T-helper 1 cell treated with Interleukin-12 subunit alpha and Interleukin-12 subunit beta and Interleukin-4 antibody, amounts not matched to agents 30 ng/mL and 1 ng/mL, for 36 hours (primary cell): ENCODE measurements around the gene SAPCD1. TPM values are rescaled to one million over a fixed set of nuclear protein-coding genes. Genes with fewer than 3 reads are reported as not detected.

Experiments
- intact Hi-C: fragments of 100-400 bp; cut with micrococcal nuclease; formaldehyde crosslinking; loops from one replicate; pipeline ENCODE4 v1.15.1; 2024
- total RNA-seq: library from RNA; stranded (reverse); gene quantifications from 2 replicates; pipeline ENCODE4 v1.2.3, GENCODE V29; 2022

Gene SAPCD1
- total RNA-seq, 1 donor from 2014 or later: 12.2 TPM

- intact Hi-C loops: no loop called here
Measured at GRCh38 chr6:31776485-31776988, 14.1 kb downstream of the SAPCD1 start.

GRCh38 chr6:31776989-31777666 is 14.7 kb downstream of the SAPCD1 start, which contains the start of gene VWA7:
Gene VWA7, minus strand, starts transcription at chr6:31777328. Its CDS starts 549 bp downstream, at chr6:31776779.
- intact Hi-C loops: loop anchor here (1.0 kb wide), 2 partner anchors 17 to 74 kb away; partner anchors contain the start of gene ABHD16A

- intact Hi-C loops: loop anchor here (1.0 kb wide), 2 partner anchors 17 to 74 kb away; partner anchors contain the start of gene ABHD16A
Measured at GRCh38 chr6:31777667-31778050, 15.2 kb downstream of the SAPCD1 start.

GRCh38 chr6:31778193-31778592 is 15.7 kb downstream of the SAPCD1 start:
- intact Hi-C loops: no loop called here

GRCh38 chr6:31778999-31779885 is 16.8 kb downstream of the SAPCD1 start:
- intact Hi-C loops: no loop called here

- intact Hi-C loops: no loop called here
Measured at GRCh38 chr6:31779908-31780307, 17.5 kb downstream of the SAPCD1 start.

GRCh38 chr6:31780507-31781243 is 18.2 kb downstream of the SAPCD1 start:
- intact Hi-C loops: no loop called here

GRCh38 chr6:31781244-31782125 is 19.0 kb downstream of the SAPCD1 start:
- intact Hi-C loops: no loop called here

GRCh38 chr6:31782126-31782855 is 19.8 kb downstream of the SAPCD1 start:
- intact Hi-C loops: no loop called here

GRCh38 chr6:31784098-31784925 is 21.9 kb downstream of the SAPCD1 start:
- intact Hi-C loops: no loop called here

- intact Hi-C loops: no loop called here
Measured at GRCh38 chr6:31785475-31785874, 23.0 kb downstream of the SAPCD1 start.

- intact Hi-C loops: loop anchor here (10.0 kb wide), 1 partner anchor 297 kb away; the partner anchor contains the start of gene MICB
Measured at GRCh38 chr6:31791324-31792089, 29.1 kb downstream of the SAPCD1 start.

- intact Hi-C loops: loop anchor here (10.0 kb wide), 1 partner anchor 297 kb away; the partner anchor contains the start of gene MICB
Measured at GRCh38 chr6:31792090-31792374, 29.6 kb downstream of the SAPCD1 start.

- intact Hi-C loops: loop anchor here (10.0 kb wide), 1 partner anchor 298 kb away; the partner anchor contains the start of gene MICB
Measured at GRCh38 chr6:31792761-31793171, 30.3 kb downstream of the SAPCD1 start.

GRCh38 chr6:31793927-31794245 is 31.4 kb downstream of the SAPCD1 start:
- intact Hi-C loops: loop anchor here (1.0 to 10.0 kb wide), 3 partner anchors 17 to 299 kb away; partner anchors contain the start of genes MICB, NEU1 and VWA7

- intact Hi-C loops: loop anchor here (1.0 to 10.0 kb wide), 3 partner anchors 17 to 300 kb away; partner anchors contain the start of genes MICB, NEU1 and VWA7
Measured at GRCh38 chr6:31794294-31794865, 31.9 kb downstream of the SAPCD1 start.

- intact Hi-C loops: loop anchor here (1.0 to 10.0 kb wide), 6 partner anchors 18 to 300 kb away; partner anchors contain the start of genes MICB, NEU1, SKIC2 and VWA7
Measured at GRCh38 chr6:31794866-31795615, 32.6 kb downstream of the SAPCD1 start.
